ENCODE results near the gene RBMY1F. TPM values are rescaled to one million over a fixed set of nuclear protein-coding genes. Genes with fewer than 3 reads are reported as not detected.
"Not testable (repeated sequence)": the region's sequence is repeated elsewhere in the genome, so short reads cannot be mapped to it uniquely, and the experiment has no call there.

The RBMY1F gene
- total RNA-seq = not detected

DNA sequence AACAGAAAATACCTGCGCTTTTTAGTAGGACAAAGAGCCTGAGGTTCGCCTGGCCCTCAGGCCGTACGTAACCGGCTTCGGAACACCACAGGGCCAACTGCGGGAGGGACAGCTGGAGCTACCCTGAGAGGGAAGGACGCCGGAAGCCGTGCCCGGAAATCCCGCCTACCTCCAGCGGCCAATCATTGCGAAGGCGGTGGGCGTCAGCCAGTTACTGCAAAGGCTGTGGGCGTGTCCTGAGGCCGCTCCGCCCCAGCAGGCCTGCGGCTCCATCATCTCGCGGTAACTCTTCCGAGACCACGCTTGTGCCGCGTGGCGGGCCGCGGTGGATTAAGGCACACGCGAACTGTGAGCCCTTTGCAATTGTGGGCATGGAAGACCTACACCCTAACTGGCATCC lies at the start of gene RBMY1F:
Gene RBMY1F (minus strand): TSS at position 101 of the 400 bp plus-strand sequence. CDS start 1,954 bp downstream, outside the sequence.
- not testable (repeated sequence) for DNase-seq (ENCODE audit: low spot score)

DNA sequence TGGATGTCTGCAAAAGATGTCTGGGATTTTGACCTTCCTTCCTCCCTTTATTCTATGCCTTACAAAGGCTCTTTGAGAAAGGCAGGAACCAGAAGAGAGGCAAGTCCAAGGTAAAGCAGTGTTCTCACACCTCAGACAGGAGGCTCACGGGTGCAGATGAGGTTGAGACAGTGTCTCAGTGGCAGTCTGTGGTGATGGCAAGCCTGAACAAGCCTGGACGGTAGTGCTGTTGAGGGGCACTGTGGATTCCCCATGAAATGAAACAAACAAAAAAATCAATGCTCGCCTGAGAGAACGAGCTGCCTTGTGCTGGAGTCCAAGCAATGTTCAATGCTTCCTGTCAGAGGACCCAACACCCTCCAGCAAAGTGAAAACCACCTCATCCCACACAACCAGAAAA lies 31.6 kb downstream of the RBMY1F start:
- not testable (repeated sequence) for DNase-seq (ENCODE audit: low spot score)

DNA sequence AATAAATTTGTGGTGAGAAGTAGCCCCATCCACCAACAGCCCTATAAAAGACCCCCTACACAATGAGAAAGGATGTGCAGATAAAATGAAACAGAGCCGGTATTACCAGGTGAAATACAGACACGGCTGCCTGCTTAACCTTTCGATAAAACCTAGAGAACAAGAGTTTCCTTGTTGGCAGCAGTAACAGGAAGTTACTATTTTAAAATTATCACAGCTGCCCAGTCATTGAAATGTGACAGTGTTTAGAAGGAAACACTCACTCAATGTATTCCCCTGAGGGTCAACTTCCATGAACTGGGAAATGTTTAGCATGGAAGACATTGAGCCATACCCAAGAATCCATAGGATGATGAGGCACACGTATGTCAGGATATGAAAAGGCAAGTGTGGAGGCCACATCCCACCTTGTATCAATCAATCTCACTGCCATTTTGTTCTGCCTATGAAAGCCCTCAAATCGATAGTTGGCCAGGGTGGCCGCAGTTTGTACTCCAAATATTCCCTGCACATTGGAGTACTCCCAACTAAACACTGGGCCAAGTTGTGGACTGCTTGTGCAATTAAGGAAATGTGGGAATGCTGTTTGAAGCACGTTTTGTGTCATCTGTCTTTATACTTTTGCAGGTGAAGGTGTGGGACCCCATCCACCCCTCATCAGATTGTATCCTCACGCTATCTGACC lies 41.6 kb downstream of the RBMY1F start:
- DNase-seq (ENCODE audit: low spot score) = not testable (repeated sequence)

DNA sequence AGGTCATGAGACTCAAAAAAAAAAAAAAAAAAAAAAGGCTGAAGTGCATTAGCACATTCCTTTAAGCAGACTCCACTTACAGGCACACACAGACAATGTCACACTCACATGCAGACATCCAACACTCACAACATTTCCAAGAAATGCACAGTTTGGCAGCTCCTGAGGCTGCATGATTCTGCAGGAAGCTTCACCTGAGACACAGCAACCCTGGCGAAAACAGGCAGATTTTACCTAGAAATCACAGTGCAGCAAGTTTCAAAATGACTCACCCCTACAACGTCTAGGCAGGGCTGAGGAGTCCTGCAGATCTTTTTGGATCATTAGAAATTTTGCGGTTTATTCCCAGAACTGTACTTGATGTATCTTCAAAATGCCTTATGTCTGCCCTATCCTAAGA lies 48.0 kb downstream of the RBMY1F start:
- not testable (repeated sequence) for DNase-seq (ENCODE audit: low spot score)

DNA sequence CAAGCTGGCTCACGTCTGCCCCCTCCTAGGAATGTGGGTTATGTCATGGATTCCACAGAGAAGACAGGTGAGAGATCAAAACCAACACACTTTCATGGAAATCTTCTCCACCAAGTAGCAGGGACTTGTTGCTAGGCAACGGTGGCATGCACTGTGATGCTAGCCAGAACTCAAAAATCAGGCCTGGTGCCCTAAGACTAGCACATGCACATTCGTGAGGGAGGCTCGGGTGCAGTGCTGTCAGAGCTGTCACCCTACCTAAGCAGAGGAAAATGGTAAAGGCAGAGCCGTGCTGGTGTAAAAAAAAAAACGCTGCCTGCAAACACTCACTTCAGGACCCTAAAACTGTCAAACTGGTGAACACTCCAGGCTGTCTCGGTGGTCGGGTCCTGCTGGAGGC lies 52.2 kb downstream of the RBMY1F start:
- DNase-seq (ENCODE audit: low spot score) = not testable (repeated sequence)

Other genes starting within 250 kb of the RBMY1F start
- gene RBMY1J, start 220.5 kb upstream of the RBMY1F start, total RNA-seq = not detected